Measurements from ENCODE around the gene TGFBI.

Gene TGFBI

GRCh38 chr5:136015966-136016650, 12.7 kb upstream of the TGFBI start:
- H3K36me3 ChIP-seq (ENCODE audit: control insufficient read depth, insufficient read depth, low read length) = no peaks in the 10 kb centered on the region
- H3K4me3 ChIP-seq (ENCODE audit: low read depth, low read length) = no peak overlapping the region
- no peaks in the 10 kb centered on the region for H3K9me3 ChIP-seq (ENCODE audit: control insufficient read depth, insufficient read depth, low read depth, low read length)
- no peak overlapping the region for H3K9ac ChIP-seq (ENCODE audit: low read length)
- 0 out of 2 replicates have a peak, but pooled peaks cover 3% of the 10 kb centered on the region for H3K27me3 ChIP-seq (ENCODE audit: control insufficient read depth, insufficient read depth, low read length)
- peaks cover 5% of the 10 kb centered on the region; the same call in 1 of the 2 replicates for H3K4me1 ChIP-seq (ENCODE audit: control insufficient read depth, insufficient read depth, low read length)
- no peak overlapping the region for H3K27ac ChIP-seq (ENCODE audit: low read depth, low read length)

DNA sequence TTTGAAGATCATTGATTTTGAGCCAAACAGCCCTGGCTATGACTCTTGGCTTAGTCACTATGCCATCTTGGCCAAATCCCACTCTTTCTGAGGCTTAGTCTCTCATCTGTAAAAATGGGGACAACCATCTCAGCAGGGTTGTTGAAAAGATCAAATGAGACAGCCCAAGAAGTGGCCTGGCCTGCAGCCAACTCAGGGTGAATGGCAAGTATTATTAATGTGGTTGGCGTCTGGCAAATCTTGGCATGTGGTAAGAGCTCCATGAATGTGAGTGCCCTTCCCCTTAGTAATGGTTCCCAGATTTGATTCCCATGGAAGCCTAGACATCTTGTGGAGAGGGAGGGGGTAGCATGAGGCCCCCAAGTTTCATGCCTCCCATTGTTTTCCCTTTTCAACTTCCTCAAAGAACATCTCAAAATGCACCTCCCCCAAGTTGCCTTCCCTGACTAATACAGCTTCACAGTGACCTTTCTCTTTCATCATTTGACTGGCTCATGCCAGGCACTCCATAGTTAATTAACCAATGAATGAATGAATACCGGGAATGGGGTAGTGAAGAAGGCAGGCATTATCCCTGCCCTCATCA, 11.8 kb upstream of the TGFBI start:
- peaks cover 5% of the 10 kb centered on the region; the same call in 1 of the 2 replicates for H3K4me1 ChIP-seq (ENCODE audit: control insufficient read depth, insufficient read depth, low read length)
- no peaks in the 10 kb centered on the region for H3K36me3 ChIP-seq (ENCODE audit: control insufficient read depth, insufficient read depth, low read length)
- H3K9ac ChIP-seq (ENCODE audit: low read length) = no peak overlapping the region
- no peak overlapping the region for H3K4me3 ChIP-seq (ENCODE audit: low read depth, low read length)
- H3K27me3 ChIP-seq (ENCODE audit: control insufficient read depth, insufficient read depth, low read length) = 0 out of 2 replicates have a peak, but pooled peaks cover 3% of the 10 kb centered on the region
- no peak overlapping the region for H3K27ac ChIP-seq (ENCODE audit: low read depth, low read length)
- H3K9me3 ChIP-seq (ENCODE audit: control insufficient read depth, insufficient read depth, low read depth, low read length) = no peaks in the 10 kb centered on the region

GRCh38 chr5:136018814-136019783, 9.7 kb upstream of the TGFBI start:
- H3K9me3 ChIP-seq (ENCODE audit: control insufficient read depth, insufficient read depth, low read depth, low read length) = no peaks in the 10 kb centered on the region
- H3K27me3 ChIP-seq (ENCODE audit: control insufficient read depth, insufficient read depth, low read length) = peaks cover 8% of the 10 kb centered on the region; the same call in 1 of the 2 replicates
- peaks cover 5% of the 10 kb centered on the region; the same call in 1 of the 2 replicates for H3K4me1 ChIP-seq (ENCODE audit: control insufficient read depth, insufficient read depth, low read length)
- H3K27ac ChIP-seq (ENCODE audit: low read depth, low read length) = no peak overlapping the region
- H3K36me3 ChIP-seq (ENCODE audit: control insufficient read depth, insufficient read depth, low read length) = no peaks in the 10 kb centered on the region
- H3K9ac ChIP-seq (ENCODE audit: low read length) = no peak overlapping the region
- H3K4me3 ChIP-seq (ENCODE audit: low read depth, low read length) = no peak overlapping the region

GRCh38 chr5:136020001-136020382, 8.8 kb upstream of the TGFBI start:
- H3K9ac ChIP-seq (ENCODE audit: low read length) = no peak overlapping the region

GRCh38 chr5:136020383-136021015, 8.3 kb upstream of the TGFBI start:
- Histone ChIP-seq H3K4me1 (ENCODE audit: control insufficient read depth, insufficient read depth, low read length) (peaks cover 5% of the 10 kb centered on the region; the same call in 1 of the 2 replicates), H3K9me3 (ENCODE audit: control insufficient read depth, insufficient read depth, low read depth, low read length) (no peaks in the 10 kb centered on the region), H3K27me3 (ENCODE audit: control insufficient read depth, insufficient read depth, low read length) (peaks cover 8% of the 10 kb centered on the region; the same call in 1 of the 2 replicates), H3K9ac (ENCODE audit: low read length) (no peak overlapping the region), H3K36me3 (ENCODE audit: control insufficient read depth, insufficient read depth, low read length) (no peaks in the 10 kb centered on the region), H3K4me3 (ENCODE audit: low read depth, low read length) (no peak overlapping the region), H3K27ac (ENCODE audit: low read depth, low read length) (no peak overlapping the region)

More at GRCh38 chr5:136020001-136020382, 8.8 kb upstream of the TGFBI start:
- Histone ChIP-seq H3K27ac (ENCODE audit: low read depth, low read length) (no peak overlapping the region), H3K27me3 (ENCODE audit: control insufficient read depth, insufficient read depth, low read length) (peaks cover 9% of the 10 kb centered on the region; the same call in 1 of the 2 replicates), H3K4me3 (ENCODE audit: low read depth, low read length) (no peak overlapping the region), H3K9me3 (ENCODE audit: control insufficient read depth, insufficient read depth, low read depth, low read length) (no peaks in the 10 kb centered on the region), H3K4me1 (ENCODE audit: control insufficient read depth, insufficient read depth, low read length) (peaks cover 5% of the 10 kb centered on the region; the same call in 1 of the 2 replicates), H3K36me3 (ENCODE audit: control insufficient read depth, insufficient read depth, low read length) (no peaks in the 10 kb centered on the region)

GRCh38 chr5:136021016-136021405, 7.8 kb upstream of the TGFBI start:
- H3K9me3 ChIP-seq (ENCODE audit: control insufficient read depth, insufficient read depth, low read depth, low read length) = no peaks in the 10 kb centered on the region
- no peak overlapping the region for H3K4me3 ChIP-seq (ENCODE audit: low read depth, low read length)
- H3K4me1 ChIP-seq (ENCODE audit: control insufficient read depth, insufficient read depth, low read length) = peaks cover 5% of the 10 kb centered on the region; the same call in 1 of the 2 replicates
- H3K27me3 ChIP-seq (ENCODE audit: control insufficient read depth, insufficient read depth, low read length) = peaks cover 10% of the 10 kb centered on the region; the same call in 1 of the 2 replicates
- H3K9ac ChIP-seq (ENCODE audit: low read length) = no peak overlapping the region
- no peaks in the 10 kb centered on the region for H3K36me3 ChIP-seq (ENCODE audit: control insufficient read depth, insufficient read depth, low read length)
- H3K27ac ChIP-seq (ENCODE audit: low read depth, low read length) = no peak overlapping the region

- peaks cover 5% of the 10 kb centered on the region; the same call in 1 of the 2 replicates for H3K4me1 ChIP-seq (ENCODE audit: control insufficient read depth, insufficient read depth, low read length)
- H3K9me3 ChIP-seq (ENCODE audit: control insufficient read depth, insufficient read depth, low read depth, low read length) = no peaks in the 10 kb centered on the region
These were observed 5.8 kb upstream of the TGFBI start for GRCh38 chr5:136022965-136023364.

GRCh38 chr5:136023958-136024541, 4.7 kb upstream of the TGFBI start:
- Histone ChIP-seq H3K4me3 (ENCODE audit: low read depth, low read length) (no peak overlapping the region), H3K36me3 (ENCODE audit: control insufficient read depth, insufficient read depth, low read length) (no peaks in the 10 kb centered on the region), H3K27me3 (ENCODE audit: control insufficient read depth, insufficient read depth, low read length) (peaks cover 41% of the 10 kb centered on the region), H3K9me3 (ENCODE audit: control insufficient read depth, insufficient read depth, low read depth, low read length) (no peaks in the 10 kb centered on the region), H3K27ac (ENCODE audit: low read depth, low read length) (no peak overlapping the region), H3K9ac (ENCODE audit: low read length) (no peak overlapping the region), H3K4me1 (ENCODE audit: control insufficient read depth, insufficient read depth, low read length) (peaks cover 7% of the 10 kb centered on the region; the same call in 1 of the 2 replicates)

More at GRCh38 chr5:136022965-136023364, 5.8 kb upstream of the TGFBI start:
- Histone ChIP-seq H3K27ac (ENCODE audit: low read depth, low read length) (no peak overlapping the region), H3K27me3 (ENCODE audit: control insufficient read depth, insufficient read depth, low read length) (peaks cover 30% of the 10 kb centered on the region), H3K4me3 (ENCODE audit: low read depth, low read length) (no peak overlapping the region), H3K9ac (ENCODE audit: low read length) (no peak overlapping the region), H3K36me3 (ENCODE audit: control insufficient read depth, insufficient read depth, low read length) (no peaks in the 10 kb centered on the region)

- Histone ChIP-seq H3K27me3 (ENCODE audit: control insufficient read depth, insufficient read depth, low read length) (peaks cover 59% of the 10 kb centered on the region), H3K4me3 (ENCODE audit: low read depth, low read length) (no peak overlapping the region), H3K27ac (ENCODE audit: low read depth, low read length) (no peak overlapping the region), H3K9ac (ENCODE audit: low read length) (no peak overlapping the region), H3K36me3 (ENCODE audit: control insufficient read depth, insufficient read depth, low read length) (no peaks in the 10 kb centered on the region), H3K9me3 (ENCODE audit: control insufficient read depth, insufficient read depth, low read depth, low read length) (no peaks in the 10 kb centered on the region), H3K4me1 (ENCODE audit: control insufficient read depth, insufficient read depth, low read length) (peaks cover 4% of the 10 kb centered on the region; the same call in 1 of the 2 replicates)
These were observed 2.9 kb upstream of the TGFBI start for GRCh38 chr5:136025900-136026299.

- Histone ChIP-seq H3K4me3 (ENCODE audit: low read depth, low read length) (no peak overlapping the region), H3K27me3 (ENCODE audit: control insufficient read depth, insufficient read depth, low read length) (peaks cover 66% of the 10 kb centered on the region), H3K4me1 (ENCODE audit: control insufficient read depth, insufficient read depth, low read length) (peaks cover 4% of the 10 kb centered on the region; the same call in 1 of the 2 replicates)
These were observed 2.2 kb upstream of the TGFBI start for GRCh38 chr5:136026636-136027035.

More at GRCh38 chr5:136026636-136027035, 2.2 kb upstream of the TGFBI start:
- no peak overlapping the region for H3K9ac ChIP-seq (ENCODE audit: low read length)
- no peak overlapping the region for H3K27ac ChIP-seq (ENCODE audit: low read depth, low read length)
- no peaks in the 10 kb centered on the region for H3K9me3 ChIP-seq (ENCODE audit: control insufficient read depth, insufficient read depth, low read depth, low read length)
- no peaks in the 10 kb centered on the region for H3K36me3 ChIP-seq (ENCODE audit: control insufficient read depth, insufficient read depth, low read length)

Data from HUES6 (cell line).